ENCODE results near the gene PNPLA1.

The PNPLA1 gene

DNA sequence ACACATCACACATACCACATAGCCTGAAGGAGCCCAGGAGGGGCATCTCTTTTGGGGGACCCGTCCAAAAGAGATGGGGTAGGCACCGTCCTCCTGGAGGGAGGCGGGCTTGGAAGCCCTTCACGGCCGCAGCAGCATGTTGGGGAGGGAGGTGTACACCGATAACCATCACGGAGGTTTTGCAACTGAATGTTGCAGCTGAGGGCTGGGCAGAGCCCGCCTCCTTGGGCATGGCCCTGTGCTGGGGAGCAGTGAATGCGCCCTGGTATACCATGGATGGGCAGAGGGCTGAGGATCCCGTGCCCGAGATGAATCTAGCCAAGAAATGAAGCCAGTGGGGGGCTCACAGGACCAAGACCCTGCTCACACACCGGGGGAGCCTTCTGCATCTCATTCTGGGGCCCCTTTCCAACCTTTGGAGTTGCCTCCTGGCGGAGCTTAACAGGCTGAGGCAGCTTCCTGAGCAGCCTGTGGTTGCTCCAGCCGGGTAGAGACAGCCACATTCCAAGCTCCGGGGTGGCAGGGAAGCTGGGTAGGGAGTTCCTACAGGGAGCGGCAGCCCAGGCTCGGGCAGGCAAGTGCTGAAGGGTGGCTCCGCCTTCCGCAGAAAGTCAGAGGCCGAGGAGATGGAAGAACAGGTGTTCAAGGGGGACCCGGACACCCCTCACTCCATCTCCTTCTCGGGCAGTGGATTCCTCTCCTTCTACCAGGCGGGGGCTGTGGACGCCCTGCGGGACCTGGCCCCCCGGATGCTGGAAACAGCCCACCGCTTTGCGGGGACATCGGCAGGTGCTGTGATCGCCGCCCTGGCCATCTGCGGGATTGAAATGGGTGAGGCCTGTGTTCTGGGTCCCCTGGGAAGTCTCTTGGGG lies at the start of gene PNPLA1:
TSS of gene PNPLA1 (plus strand) at position 227 of the 872 bp plus-strand sequence. CDS start at position 627, 400 bp downstream.
- TF ChIP-seq CTCF (conservative IDR thresholded peaks at IDR 0.05; ENCODE audit: low read depth, low read length): no peak
- no peak within 1 kb of the TSS for H3K4me3 ChIP-seq (ENCODE audit: low read length)
- DNase-seq (ENCODE audit: low read depth): no peak

DNA sequence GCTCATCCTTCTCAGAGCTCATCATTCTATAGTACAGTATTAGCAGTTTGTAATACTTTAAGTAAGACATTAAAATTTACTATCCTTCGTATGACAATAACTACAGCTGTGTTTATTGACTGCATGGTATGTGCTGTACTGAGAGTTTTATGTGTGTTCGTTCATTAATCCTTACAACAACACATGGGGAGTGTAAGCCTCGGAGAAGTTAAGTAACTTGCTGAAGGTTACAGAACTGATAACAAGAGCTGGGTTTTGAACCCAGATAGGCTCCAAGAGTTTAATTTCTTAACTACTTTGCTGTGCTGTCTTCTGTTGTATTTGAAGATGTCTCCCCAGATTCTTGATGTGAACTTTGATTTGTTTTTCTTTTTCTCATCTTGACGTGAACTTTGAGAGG lies 49.6 kb upstream of the PNPLA1 start:
- no peak for TF ChIP-seq CTCF (conservative IDR thresholded peaks at IDR 0.05; ENCODE audit: low read depth, low read length)
- H3K4me3 ChIP-seq (ENCODE audit: low read length): no peak overlapping the region
- DNase-seq (ENCODE audit: low read depth): no peak

- H3K4me3 ChIP-seq (ENCODE audit: low read length): no peak overlapping the region
- DNase-seq (ENCODE audit: low read depth): no peak
- TF ChIP-seq CTCF (conservative IDR thresholded peaks at IDR 0.05; ENCODE audit: low read depth, low read length): no peak
Measured at GRCh38 chr6:36221674-36222073, 48.2 kb upstream of the PNPLA1 start.

- no peak for DNase-seq (ENCODE audit: low read depth)
- H3K4me3 ChIP-seq (ENCODE audit: low read length): no peak overlapping the region
- TF ChIP-seq CTCF (conservative IDR thresholded peaks at IDR 0.05; ENCODE audit: low read depth, low read length): no peak
Measured at GRCh38 chr6:36222924-36223323, 46.9 kb upstream of the PNPLA1 start.

DNA sequence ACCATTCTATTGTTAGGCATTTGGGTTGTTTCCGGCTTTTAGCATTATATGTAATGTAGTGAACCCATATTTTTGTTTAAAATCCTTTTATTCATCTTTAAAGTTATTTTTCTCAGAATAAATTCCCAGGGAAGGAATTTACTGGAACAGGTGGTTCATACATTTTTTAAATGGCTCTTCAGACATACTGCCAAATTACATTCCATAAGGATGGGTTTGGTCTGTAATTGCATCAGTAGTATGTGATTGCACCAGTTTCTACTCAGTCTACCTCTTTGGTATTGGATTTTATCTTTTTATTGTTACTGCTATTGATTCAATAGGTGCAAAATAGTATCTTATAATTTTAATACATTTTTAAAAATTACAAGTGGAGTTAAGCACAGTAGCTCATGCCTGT lies 46.2 kb upstream of the PNPLA1 start:
- DNase-seq (ENCODE audit: low read depth): no peak
- TF ChIP-seq CTCF (conservative IDR thresholded peaks at IDR 0.05; ENCODE audit: low read depth, low read length): no peak
- H3K4me3 ChIP-seq (ENCODE audit: low read length): no peak overlapping the region

DNA sequence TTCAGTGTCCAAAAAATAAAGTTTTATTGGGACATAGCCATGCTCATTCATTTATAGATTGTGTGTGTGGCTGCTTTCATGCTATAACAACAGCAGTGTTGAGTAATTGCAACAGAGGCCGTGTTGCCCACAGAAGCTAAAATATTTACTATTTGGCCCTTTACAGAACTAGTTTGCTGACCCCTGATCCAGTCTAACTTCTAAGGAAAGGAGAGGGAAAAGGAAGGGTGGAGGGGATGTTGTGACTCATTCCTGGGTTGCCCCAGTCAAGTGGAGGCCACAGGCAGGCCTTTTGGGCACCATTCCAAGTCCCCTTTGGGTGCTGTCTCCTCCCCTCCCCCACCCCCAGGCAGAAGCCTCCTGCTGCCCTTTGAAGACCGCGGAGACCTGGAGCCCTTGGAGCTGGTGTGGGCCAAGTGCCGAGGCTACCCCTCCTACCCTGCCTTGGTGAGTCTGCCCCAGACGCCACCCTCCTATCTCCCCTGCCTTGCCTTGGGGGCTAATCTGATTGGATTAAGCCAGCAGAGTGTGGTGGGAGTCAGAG lies 44.9 kb upstream of the PNPLA1 start:
- TF ChIP-seq CTCF (conservative IDR thresholded peaks at IDR 0.05; ENCODE audit: low read depth, low read length): no peak
- no peak overlapping the region for H3K4me3 ChIP-seq (ENCODE audit: low read length)
- no peak for DNase-seq (ENCODE audit: low read depth)
